ENCODE data around the gene BCR.

Gene BCR

DNA sequence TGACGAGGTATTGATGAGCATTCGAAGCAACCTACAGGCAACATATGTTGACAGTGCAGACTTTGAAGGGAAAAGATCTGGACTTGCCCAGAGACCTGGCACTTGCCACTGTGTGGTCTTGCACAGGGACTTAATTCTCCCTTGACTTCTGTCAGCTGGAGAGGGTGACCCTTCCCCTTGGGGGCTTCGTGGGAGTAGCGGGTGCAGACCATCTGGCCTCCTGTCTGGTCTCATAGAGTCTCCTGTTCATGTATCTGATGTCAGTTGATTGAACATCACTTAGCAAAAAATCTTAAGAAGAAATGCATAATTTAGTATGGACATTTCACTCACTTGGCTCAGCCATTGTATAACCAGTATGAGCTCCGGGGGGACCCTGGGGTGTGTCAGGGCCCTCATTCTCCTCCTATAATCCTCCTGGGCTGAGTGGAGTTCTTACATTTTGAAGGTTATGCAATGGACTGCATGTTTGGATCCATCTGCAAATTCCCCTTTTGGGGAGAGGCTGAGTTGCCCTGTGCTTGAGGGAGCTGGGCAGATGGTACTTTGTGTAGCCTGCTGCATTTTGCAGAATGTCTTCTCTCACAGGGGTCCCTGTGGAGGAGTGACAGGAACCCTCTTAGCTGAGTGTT is 13.0 kb downstream of the BCR start:
- no peak overlapping the region for H3K27ac ChIP-seq (ENCODE audit: insufficient read depth, low read length, poor library complexity, severe bottlenecking)
- H3K4me3 ChIP-seq (ENCODE audit: insufficient read depth, low read depth, low read length, poor library complexity, severe bottlenecking), result no peak overlapping the region
- DNase-seq, result no peak
- H3K27me3 ChIP-seq (replicated peaks; ENCODE audit: control insufficient read depth, insufficient read depth, low read length, poor library complexity, severe bottlenecking), result no peaks in the 10 kb centered on the region
- peaks cover 19% of the 10 kb centered on the region for H3K36me3 ChIP-seq (ENCODE audit: control insufficient read depth, insufficient read depth, low read length)
- H3K9me3 ChIP-seq (ENCODE audit: control insufficient read depth, low read length), result no peaks in the 10 kb centered on the region
- no peaks in the 10 kb centered on the region for H3K4me1 ChIP-seq (ENCODE audit: control insufficient read depth, insufficient read depth, low read length, poor library complexity, severe bottlenecking)

DNA sequence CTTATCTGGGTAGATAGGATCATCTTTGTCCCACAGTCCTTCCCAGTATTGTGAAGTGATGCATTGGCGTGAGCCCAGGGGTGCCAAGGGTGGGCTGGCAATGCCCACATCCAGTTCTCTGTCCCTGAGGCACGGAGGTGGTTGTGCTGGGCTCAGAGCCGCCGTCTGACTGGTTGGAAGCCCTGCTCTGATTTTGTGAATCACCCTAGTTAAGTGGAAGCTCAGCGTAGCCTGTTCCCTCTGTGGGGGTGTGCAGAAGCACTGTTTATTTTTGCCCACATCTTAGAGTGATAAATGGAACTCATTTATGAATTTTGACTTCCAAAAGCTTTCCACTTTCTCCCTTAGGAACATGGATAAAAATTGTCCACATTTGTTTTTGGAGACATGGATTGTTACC is 13.6 kb downstream of the BCR start:
- no peak overlapping the region for H3K27ac ChIP-seq (ENCODE audit: insufficient read depth, low read length, poor library complexity, severe bottlenecking)

DNA sequence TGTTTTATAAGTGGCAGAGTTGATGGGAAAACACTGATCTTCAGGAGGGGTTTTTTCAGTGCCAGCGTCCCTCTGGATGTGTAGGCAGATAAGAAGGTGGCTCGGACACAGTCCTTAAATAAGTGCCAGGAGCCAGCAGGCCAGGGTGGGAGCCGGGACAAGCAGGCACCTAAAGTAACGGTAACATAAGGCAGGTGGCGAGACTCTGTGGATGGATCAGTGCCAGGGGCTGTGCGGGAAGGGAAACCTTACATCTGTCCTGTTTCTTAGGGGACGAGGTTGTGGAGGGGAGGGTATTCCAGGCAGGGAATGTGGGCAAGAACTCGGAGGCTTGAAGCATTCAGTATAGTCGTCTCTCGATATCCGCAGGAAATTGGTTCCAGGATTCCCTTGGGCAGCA is 15.9 kb downstream of the BCR start:
- Histone ChIP-seq H3K4me3 (ENCODE audit: insufficient read depth, low read depth, low read length, poor library complexity, severe bottlenecking) (no peak overlapping the region), H3K27ac (ENCODE audit: insufficient read depth, low read length, poor library complexity, severe bottlenecking) (no peak overlapping the region)

More for the DNA sequence above, 13.6 kb downstream of the BCR start:
- Histone ChIP-seq H3K9me3 (ENCODE audit: control insufficient read depth, low read length) (no peaks in the 10 kb centered on the region), H3K4me1 (ENCODE audit: control insufficient read depth, insufficient read depth, low read length, poor library complexity, severe bottlenecking) (no peaks in the 10 kb centered on the region), H3K36me3 (ENCODE audit: control insufficient read depth, insufficient read depth, low read length) (peaks cover 19% of the 10 kb centered on the region), H3K4me3 (ENCODE audit: insufficient read depth, low read depth, low read length, poor library complexity, severe bottlenecking) (no peak overlapping the region), H3K27me3 (replicated peaks; ENCODE audit: control insufficient read depth, insufficient read depth, low read length, poor library complexity, severe bottlenecking) (no peaks in the 10 kb centered on the region)
- no peak for DNase-seq

DNA sequence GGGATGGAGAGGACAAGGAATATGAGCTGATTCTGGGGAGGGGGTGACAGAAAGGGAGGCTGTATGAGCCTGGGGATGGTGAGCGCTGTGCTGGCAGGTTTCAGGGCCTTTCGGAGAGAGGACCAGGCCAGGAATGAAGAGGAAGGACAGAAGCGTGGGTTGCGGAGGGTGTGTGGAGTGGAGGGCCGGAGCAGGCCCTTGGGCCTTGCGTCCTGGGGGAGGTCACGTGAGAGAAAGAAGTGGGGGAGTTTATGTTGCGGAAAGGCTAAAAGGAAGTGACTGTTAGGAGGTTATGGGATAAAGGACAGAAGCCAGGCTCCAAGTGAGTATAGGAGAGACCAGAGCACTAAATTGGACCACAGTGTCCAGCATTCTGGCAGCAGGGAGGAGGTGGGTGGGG is 17.5 kb downstream of the BCR start:
- Histone ChIP-seq H3K27ac (ENCODE audit: insufficient read depth, low read length, poor library complexity, severe bottlenecking) (no peak overlapping the region), H3K4me1 (ENCODE audit: control insufficient read depth, insufficient read depth, low read length, poor library complexity, severe bottlenecking) (no peaks in the 10 kb centered on the region), H3K4me3 (ENCODE audit: insufficient read depth, low read depth, low read length, poor library complexity, severe bottlenecking) (no peak overlapping the region), H3K36me3 (ENCODE audit: control insufficient read depth, insufficient read depth, low read length) (peaks cover 5% of the 10 kb centered on the region), H3K27me3 (replicated peaks; ENCODE audit: control insufficient read depth, insufficient read depth, low read length, poor library complexity, severe bottlenecking) (no peaks in the 10 kb centered on the region), H3K9me3 (ENCODE audit: control insufficient read depth, low read length) (no peaks in the 10 kb centered on the region)
- DNase-seq, result no peak

More for the DNA sequence above, 15.9 kb downstream of the BCR start:
- H3K27me3 ChIP-seq (replicated peaks; ENCODE audit: control insufficient read depth, insufficient read depth, low read length, poor library complexity, severe bottlenecking), result no peaks in the 10 kb centered on the region
- no peaks in the 10 kb centered on the region for H3K9me3 ChIP-seq (ENCODE audit: control insufficient read depth, low read length)
- H3K4me1 ChIP-seq (ENCODE audit: control insufficient read depth, insufficient read depth, low read length, poor library complexity, severe bottlenecking), result no peaks in the 10 kb centered on the region
- peaks cover 19% of the 10 kb centered on the region for H3K36me3 ChIP-seq (ENCODE audit: control insufficient read depth, insufficient read depth, low read length)
- DNase-seq, result no peak

DNA sequence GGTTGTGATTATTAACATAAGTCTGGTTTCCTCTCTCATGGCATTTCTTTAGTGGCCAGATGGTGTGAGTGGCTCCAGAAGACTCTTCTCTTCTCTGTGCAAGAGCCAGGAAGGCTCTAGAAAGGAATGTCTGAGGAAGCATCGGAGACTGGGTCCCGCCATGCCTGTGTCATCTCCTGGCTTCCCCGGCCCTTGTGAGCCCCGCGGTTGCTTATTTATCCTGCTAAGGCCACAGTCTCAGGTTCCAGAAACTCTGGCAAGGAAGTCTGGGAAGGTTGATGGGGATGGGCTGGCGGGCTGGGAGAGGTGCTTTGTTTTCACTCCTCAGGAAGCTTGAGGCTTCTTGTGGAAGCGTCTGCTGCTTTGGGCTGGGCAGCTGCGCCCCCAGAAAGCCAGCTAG is 18.9 kb downstream of the BCR start:
- no peaks in the 10 kb centered on the region for H3K9me3 ChIP-seq (ENCODE audit: control insufficient read depth, low read length)
- H3K4me3 ChIP-seq (ENCODE audit: insufficient read depth, low read depth, low read length, poor library complexity, severe bottlenecking), result no peak overlapping the region
- peaks cover 3% of the 10 kb centered on the region for H3K36me3 ChIP-seq (ENCODE audit: control insufficient read depth, insufficient read depth, low read length)
- no peak for DNase-seq
- H3K27me3 ChIP-seq (replicated peaks; ENCODE audit: control insufficient read depth, insufficient read depth, low read length, poor library complexity, severe bottlenecking), result no peaks in the 10 kb centered on the region
- no peak overlapping the region for H3K27ac ChIP-seq (ENCODE audit: insufficient read depth, low read length, poor library complexity, severe bottlenecking)
- H3K4me1 ChIP-seq (ENCODE audit: control insufficient read depth, insufficient read depth, low read length, poor library complexity, severe bottlenecking), result no peaks in the 10 kb centered on the region

DNA sequence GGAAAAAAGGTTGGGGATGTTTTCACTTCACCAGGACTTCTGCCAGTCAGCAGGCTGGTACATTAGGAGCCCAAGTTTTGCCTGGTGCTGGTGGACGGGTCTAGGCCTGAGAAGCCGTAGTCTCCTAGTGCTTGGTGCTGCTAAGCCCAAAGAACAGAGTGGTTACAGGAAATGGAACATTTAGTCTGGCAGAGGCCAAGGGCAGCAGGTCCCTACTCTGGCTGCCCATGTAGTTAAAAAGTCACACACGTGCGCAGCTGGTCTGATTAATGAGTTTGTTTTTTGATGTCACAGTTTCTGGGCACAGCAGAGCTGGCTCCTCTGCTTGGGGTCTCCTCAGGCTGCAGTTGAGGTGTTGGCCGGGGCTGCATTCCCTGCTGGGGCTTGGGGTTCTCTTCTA is 20.6 kb downstream of the BCR start:
- H3K9me3 ChIP-seq (ENCODE audit: control insufficient read depth, low read length), result no peaks in the 10 kb centered on the region
- DNase-seq, result no peak
- no peaks in the 10 kb centered on the region for H3K27me3 ChIP-seq (replicated peaks; ENCODE audit: control insufficient read depth, insufficient read depth, low read length, poor library complexity, severe bottlenecking)
- no peak overlapping the region for H3K27ac ChIP-seq (ENCODE audit: insufficient read depth, low read length, poor library complexity, severe bottlenecking)
- no peak overlapping the region for H3K4me3 ChIP-seq (ENCODE audit: insufficient read depth, low read depth, low read length, poor library complexity, severe bottlenecking)
- no peaks in the 10 kb centered on the region for H3K4me1 ChIP-seq (ENCODE audit: control insufficient read depth, insufficient read depth, low read length, poor library complexity, severe bottlenecking)
- H3K36me3 ChIP-seq (ENCODE audit: control insufficient read depth, insufficient read depth, low read length), result peaks cover 3% of the 10 kb centered on the region

DNA sequence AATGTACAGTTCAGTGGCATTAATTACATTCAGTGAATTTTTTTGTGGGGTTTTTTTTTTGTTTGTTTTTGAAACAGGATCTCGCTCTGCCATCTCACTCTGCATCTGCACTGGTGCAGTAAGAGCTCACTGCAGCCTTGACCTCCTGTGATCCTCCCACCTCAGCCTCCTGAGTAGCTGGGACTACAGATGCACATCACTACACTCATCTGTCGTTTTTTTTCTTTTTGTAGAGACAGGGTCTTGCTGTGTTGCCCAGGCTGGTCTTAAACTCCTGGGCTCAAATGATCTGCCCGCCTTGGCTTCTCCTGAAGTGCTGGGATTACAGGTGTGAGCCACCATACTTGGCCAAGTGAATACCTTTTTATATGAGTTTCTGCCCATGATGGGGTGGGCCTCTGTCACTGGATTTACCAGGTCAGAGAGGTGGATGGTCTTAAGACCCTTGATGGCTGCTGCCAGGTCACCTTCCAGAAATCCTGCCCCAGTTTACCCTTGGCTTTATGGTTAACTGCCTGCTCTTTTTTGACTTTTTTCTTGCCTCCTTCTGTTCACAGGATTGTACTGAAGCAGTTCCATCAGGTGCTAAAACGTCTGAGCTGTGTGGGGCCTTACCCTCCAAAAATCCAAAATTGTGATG is 22.6 kb downstream of the BCR start:
- Histone ChIP-seq H3K36me3 (ENCODE audit: control insufficient read depth, insufficient read depth, low read length) (peaks cover 3% of the 10 kb centered on the region), H3K4me1 (ENCODE audit: control insufficient read depth, insufficient read depth, low read length, poor library complexity, severe bottlenecking) (no peaks in the 10 kb centered on the region), H3K4me3 (ENCODE audit: insufficient read depth, low read depth, low read length, poor library complexity, severe bottlenecking) (no peak overlapping the region), H3K27ac (ENCODE audit: insufficient read depth, low read length, poor library complexity, severe bottlenecking) (no peak overlapping the region), H3K27me3 (replicated peaks; ENCODE audit: control insufficient read depth, insufficient read depth, low read length, poor library complexity, severe bottlenecking) (no peaks in the 10 kb centered on the region), H3K9me3 (ENCODE audit: control insufficient read depth, low read length) (no peaks in the 10 kb centered on the region)
- DNase-seq, result no peak

DNA sequence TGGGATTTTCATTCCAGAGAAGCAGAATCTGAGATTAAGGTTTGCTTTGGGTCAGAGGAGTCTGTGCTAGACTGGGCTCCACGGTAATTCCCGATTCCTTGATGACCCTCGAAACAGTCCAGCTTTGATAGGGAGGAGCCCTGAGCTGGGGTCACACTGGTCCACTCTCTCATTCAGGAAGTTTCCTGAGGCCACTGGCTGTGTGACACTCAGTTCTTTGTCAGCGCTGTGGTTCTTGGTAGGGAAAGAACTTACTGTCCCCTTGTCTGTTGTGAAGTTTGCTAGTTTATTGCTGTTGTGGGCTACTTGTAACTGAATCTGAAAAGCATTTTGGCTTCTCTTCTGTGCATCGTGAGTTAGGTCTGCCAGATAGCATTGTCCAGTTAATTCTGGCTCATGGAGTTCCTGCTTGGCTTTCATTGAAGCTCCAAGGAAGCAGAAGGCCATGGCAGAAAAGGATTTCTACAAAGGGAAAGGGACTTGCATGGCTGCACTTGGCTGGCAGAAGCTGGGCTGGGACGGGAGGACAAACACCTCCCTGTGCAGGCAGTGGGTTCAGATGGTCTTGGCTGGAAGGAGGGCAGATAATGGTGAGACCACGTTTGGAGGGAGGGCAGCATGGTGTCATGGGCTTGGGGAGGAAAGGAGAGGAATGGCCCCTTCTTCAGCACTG is 23.3 kb downstream of the BCR start:
- H3K36me3 ChIP-seq (ENCODE audit: control insufficient read depth, insufficient read depth, low read length), result peaks cover 3% of the 10 kb centered on the region
- no peaks in the 10 kb centered on the region for H3K9me3 ChIP-seq (ENCODE audit: control insufficient read depth, low read length)
- no peak for DNase-seq
- H3K27me3 ChIP-seq (replicated peaks; ENCODE audit: control insufficient read depth, insufficient read depth, low read length, poor library complexity, severe bottlenecking), result no peaks in the 10 kb centered on the region
- no peaks in the 10 kb centered on the region for H3K4me1 ChIP-seq (ENCODE audit: control insufficient read depth, insufficient read depth, low read length, poor library complexity, severe bottlenecking)
- H3K27ac ChIP-seq (ENCODE audit: insufficient read depth, low read length, poor library complexity, severe bottlenecking), result no peak overlapping the region
- no peak overlapping the region for H3K4me3 ChIP-seq (ENCODE audit: insufficient read depth, low read depth, low read length, poor library complexity, severe bottlenecking)

DNA sequence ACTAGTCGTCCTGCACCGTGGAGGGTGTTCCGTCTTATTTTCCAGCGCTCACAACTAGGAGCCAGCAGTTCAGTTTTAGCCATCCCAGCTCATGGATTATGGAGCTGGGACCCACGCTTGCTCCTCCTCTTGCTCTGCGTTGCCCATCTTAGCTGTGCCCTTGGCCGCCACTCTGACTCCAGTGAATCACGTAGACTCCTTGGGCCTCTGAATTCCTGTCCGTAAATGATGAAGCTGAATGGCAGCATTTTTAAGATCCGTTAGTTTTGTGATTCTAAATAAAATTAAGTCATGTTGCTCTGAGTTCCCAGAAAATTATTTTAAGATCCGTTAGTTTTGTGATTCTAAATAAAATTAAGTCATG is 23.8 kb downstream of the BCR start:
- Histone ChIP-seq H3K4me1 (ENCODE audit: control insufficient read depth, insufficient read depth, low read length, poor library complexity, severe bottlenecking) (no peaks in the 10 kb centered on the region), H3K27ac (ENCODE audit: insufficient read depth, low read length, poor library complexity, severe bottlenecking) (no peak overlapping the region), H3K4me3 (ENCODE audit: insufficient read depth, low read depth, low read length, poor library complexity, severe bottlenecking) (no peak overlapping the region), H3K36me3 (ENCODE audit: control insufficient read depth, insufficient read depth, low read length) (peaks cover 3% of the 10 kb centered on the region), H3K9me3 (ENCODE audit: control insufficient read depth, low read length) (no peaks in the 10 kb centered on the region), H3K27me3 (replicated peaks; ENCODE audit: control insufficient read depth, insufficient read depth, low read length, poor library complexity, severe bottlenecking) (no peaks in the 10 kb centered on the region)
- no peak for DNase-seq

DNA sequence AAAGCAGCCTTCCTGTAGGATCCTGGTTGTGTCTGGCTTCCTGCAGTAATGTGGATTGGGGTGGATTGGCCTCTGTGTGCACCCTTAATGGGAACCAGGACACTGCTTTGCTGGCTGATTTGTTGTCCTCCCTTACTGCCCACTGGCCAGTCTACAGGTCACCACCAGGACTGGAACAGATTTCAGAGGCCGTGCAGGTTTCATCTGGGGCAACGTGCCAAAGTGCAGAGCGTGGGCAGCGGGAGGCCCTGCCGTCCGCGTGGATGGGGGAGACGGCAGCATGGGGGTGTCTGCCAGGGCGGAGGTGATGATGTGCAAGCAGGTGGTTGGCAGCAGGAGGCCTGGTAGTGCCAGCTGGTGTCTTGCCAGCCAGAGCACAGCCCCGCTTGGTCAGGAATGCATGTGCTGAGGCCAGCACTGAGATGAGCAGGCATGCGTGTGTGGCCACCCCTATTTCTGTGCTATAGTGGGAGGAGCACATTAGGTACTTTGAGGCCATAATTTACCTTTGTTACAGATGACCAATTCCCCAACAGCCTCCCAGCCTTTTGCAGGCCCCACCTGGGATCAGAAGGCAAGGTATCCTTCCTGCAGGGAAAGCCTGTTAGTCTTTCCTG is 24.3 kb downstream of the BCR start:
- Histone ChIP-seq H3K4me3 (ENCODE audit: insufficient read depth, low read depth, low read length, poor library complexity, severe bottlenecking) (no peak overlapping the region), H3K27me3 (replicated peaks; ENCODE audit: control insufficient read depth, insufficient read depth, low read length, poor library complexity, severe bottlenecking) (no peaks in the 10 kb centered on the region), H3K27ac (ENCODE audit: insufficient read depth, low read length, poor library complexity, severe bottlenecking) (no peak overlapping the region), H3K36me3 (ENCODE audit: control insufficient read depth, insufficient read depth, low read length) (peaks cover 3% of the 10 kb centered on the region), H3K4me1 (ENCODE audit: control insufficient read depth, insufficient read depth, low read length, poor library complexity, severe bottlenecking) (no peaks in the 10 kb centered on the region), H3K9me3 (ENCODE audit: control insufficient read depth, low read length) (no peaks in the 10 kb centered on the region)
- DNase-seq, result no peak

Data from effector memory CD4-positive, alpha-beta T cell (primary cell).